H1 (cell line): ENCODE results near the gene DGKZ. TPM values are rescaled to one million over a fixed set of nuclear protein-coding genes. Genes with fewer than 3 reads are reported as not detected.

Experiments
- CTCF ChIA-PET: fragments of 300-600 bp; sonication (Branson Sonifier 250); formaldehyde crosslinking; loops from one replicate; lab custom pipeline; 2021; ENCODE audit not compliant: partially characterized antibody; lab: Charles Lee
- POLR2A ChIA-PET: fragments of 300-600 bp; sonication (Branson Sonifier 250); formaldehyde crosslinking; loops from one replicate; lab custom pipeline; 2021; ENCODE audit warnings: inconsistent platforms; ENCODE audit not compliant: partially characterized antibody; lab: Charles Lee
- DNase-seq, 2 experiments: peaks; one replicate each; pipeline versions ENCODE4 v3.0.0 to v3.0.0-alpha.2; 2010 to 2022; ENCODE audit warnings: low spot score in 2 of 2, low read depth in 1 of 2, mixed read lengths in 1 of 2
- FAIRE-seq: peaks from 2 replicates; lab custom pipeline; 2011; peaks lifted over from hg19 to GRCh38; lab: Jason Lieb, UNC
- H2AFZ ChIP-seq: 2 replicates; pipeline ENCODE4 v1.8.1; 2012; ENCODE audit warnings: low read length, inconsistent platforms
- H2AK5ac ChIP-seq: 2 replicates; pipeline ENCODE4 v1.6.1; 2013; ENCODE audit warnings: low read depth, low read length
- H2BK120ac ChIP-seq: replicated peaks from 2 replicates; pipeline ENCODE3; 2013; ENCODE audit warnings: low read depth, low read length, inconsistent platforms
- H2BK12ac ChIP-seq: 2 replicates; pipeline ENCODE4 v1.6.1; 2013; ENCODE audit warnings: low read depth, low read length
- H2BK15ac ChIP-seq: 2 replicates; pipeline ENCODE4 v1.6.1; 2013; ENCODE audit warnings: low read length
- H2BK20ac ChIP-seq: 2 replicates; pipeline ENCODE4 v1.6.1; 2013; ENCODE audit warnings: low read length
- H2BK5ac ChIP-seq: 2 replicates; pipeline ENCODE4 v1.6.1; 2013; ENCODE audit warnings: low read depth, low read length
- H3K14ac ChIP-seq: 2 replicates; pipeline ENCODE4 v1.6.1; 2013; ENCODE audit warnings: inconsistent platforms; ENCODE audit not compliant: insufficient read length
- H3K18ac ChIP-seq: 2 replicates; pipeline ENCODE4 v1.6.1; 2013; ENCODE audit warnings: low read length; ENCODE audit errors: extremely low read depth
- H3K23ac ChIP-seq: 2 replicates; pipeline ENCODE4 v1.6.1; 2013; ENCODE audit warnings: inconsistent platforms; ENCODE audit not compliant: insufficient read length
- H3K23me2 ChIP-seq: 2 replicates; pipeline ENCODE4 v1.6.1; 2013; ENCODE audit warnings: low read depth, low read length
- H3K27ac ChIP-seq: 2 replicates; pipeline ENCODE4 v1.6.1; 2011; ENCODE audit warnings: low read depth, low read length, inconsistent platforms
- H3K27me3 ChIP-seq, 4 experiments: replicated peaks in 1 of 4; 1 replicate in 1 of 4; 2 replicates in 3 of 4; pipeline versions ENCODE4 v1.6.1 to v1.8.1; 2011 to 2013; ENCODE audit warnings: low read length in 3 of 4, mild to moderate bottlenecking in 3 of 4, inconsistent platforms in 2 of 4, mixed read lengths in 2 of 4, moderate library complexity in 1 of 4; ENCODE audit not compliant: control insufficient read depth in 3 of 4, insufficient read depth in 3 of 4; ENCODE audit errors: extremely low read depth in 1 of 4
- H3K36me3 ChIP-seq, 4 experiments: 2 replicates each; pipeline versions ENCODE4 v1.6.1 to v1.8.1; 2011 to 2013; ENCODE audit warnings: mild to moderate bottlenecking in 4 of 4, low read length in 3 of 4, moderate library complexity in 2 of 4, control low read depth in 1 of 4, inconsistent platforms in 1 of 4; ENCODE audit not compliant: insufficient read depth in 4 of 4, control insufficient read depth in 2 of 4
- H3K4ac ChIP-seq: replicated peaks from 2 replicates; pipeline ENCODE3; 2013; ENCODE audit warnings: low read length, low read depth, mixed read lengths, inconsistent platforms; ENCODE audit not compliant: insufficient read length
- H3K4me1 ChIP-seq, 4 experiments: replicated peaks in 1 of 4; 1 replicate in 1 of 4; 2 replicates in 3 of 4; pipeline versions ENCODE4 v1.6.1 to v1.8.1; 2011 to 2013; ENCODE audit warnings: low read length in 3 of 4, inconsistent platforms in 2 of 4, mixed read lengths in 1 of 4; ENCODE audit not compliant: insufficient read depth in 4 of 4, control insufficient read depth in 3 of 4
- H3K4me2 ChIP-seq, 2 experiments: 2 replicates each; pipeline versions ENCODE4 v1.6.1 to v1.8.1; 2011 to 2013; ENCODE audit warnings: low read depth in 2 of 2, low read length in 2 of 2, control low read depth in 1 of 2, inconsistent platforms in 1 of 2, mild to moderate bottlenecking in 1 of 2; ENCODE audit not compliant: insufficient read depth in 1 of 2
- H3K4me3 ChIP-seq, 4 experiments: fragments of 200-600, 300-600 bp in 1 of 4; sonication (generic), shearing (Covaris generic), sonication (Bioruptor Twin) in 1 of 4; 2 replicates each; pipeline versions ENCODE4 v1.5.1 to v1.8.1; 2011 to 2016; ENCODE audit warnings: low read length in 4 of 4, low read depth in 3 of 4, control low read depth in 2 of 4, inconsistent platforms in 2 of 4, mild to moderate bottlenecking in 2 of 4, mixed read lengths in 1 of 4, moderate library complexity in 1 of 4; ENCODE audit not compliant: insufficient read depth in 2 of 4; ENCODE audit errors: extremely low read depth in 1 of 4
- H3K56ac ChIP-seq: replicated peaks from 2 replicates; pipeline ENCODE3; 2013; ENCODE audit warnings: low read depth, mild to moderate bottlenecking, mixed read lengths, low read length, inconsistent platforms; ENCODE audit not compliant: insufficient read length
- H3K79me1 ChIP-seq: 2 replicates; pipeline ENCODE4 v1.6.1; 2013; ENCODE audit warnings: low read depth, low read length, control low read depth
- H3K79me2 ChIP-seq, 2 experiments: 2 replicates each; pipeline versions ENCODE4 v1.6.1 to v1.8.1; 2012 to 2013; ENCODE audit warnings: low read length in 2 of 2, mild to moderate bottlenecking in 2 of 2, inconsistent platforms in 1 of 2; ENCODE audit not compliant: insufficient read depth in 2 of 2, control insufficient read depth in 1 of 2
- H3K9ac ChIP-seq, 4 experiments: replicated peaks in 1 of 4; 1 replicate in 1 of 4; 2 replicates in 3 of 4; pipeline versions ENCODE4 v1.6.1 to v1.8.1; 2011 to 2013; ENCODE audit warnings: low read depth in 3 of 4, low read length in 3 of 4, control low read depth in 2 of 4, mild to moderate bottlenecking in 2 of 4, moderate library complexity in 2 of 4, inconsistent platforms in 1 of 4; ENCODE audit errors: extremely low read depth in 1 of 4
- H3K9me3 ChIP-seq, 2 experiments: 2 replicates each; pipeline versions ENCODE4 v1.6.1 to v1.8.1; 2012 to 2013; ENCODE audit warnings: mild to moderate bottlenecking in 2 of 2, moderate library complexity in 2 of 2, control low read depth in 1 of 2, inconsistent platforms in 1 of 2, low read depth in 1 of 2, low read length in 1 of 2, mixed read lengths in 1 of 2; ENCODE audit not compliant: insufficient read depth in 2 of 2
- H4K20me1 ChIP-seq, 2 experiments: replicated peaks in 1 of 2; 2 replicates each; pipeline versions ENCODE3 to v1.8.1; 2011 to 2013; ENCODE audit warnings: inconsistent platforms in 2 of 2, low read length in 2 of 2, mild to moderate bottlenecking in 1 of 2; ENCODE audit not compliant: insufficient read depth in 2 of 2, control insufficient read depth in 1 of 2
- H4K5ac ChIP-seq: 2 replicates; pipeline ENCODE4 v1.6.1; 2013; ENCODE audit warnings: low read length, low read depth, mixed read lengths, inconsistent platforms; ENCODE audit not compliant: insufficient read length
- H4K8ac ChIP-seq: 2 replicates; pipeline ENCODE4 v1.8.0; 2013; ENCODE audit warnings: mild to moderate bottlenecking, moderate library complexity, low read length, inconsistent platforms; ENCODE audit not compliant: insufficient read depth; ENCODE audit errors: extremely low read depth
- H4K91ac ChIP-seq: replicated peaks from 2 replicates; pipeline ENCODE3; 2013; ENCODE audit warnings: low read length, mixed read lengths, inconsistent platforms; ENCODE audit not compliant: insufficient read length
- CBX5 ChIP-seq: fragments of 300-800, 300-1000 bp; sonication (generic); IDR thresholded peaks from 2 replicates; pipeline ENCODE4 v1.7.1; 2016; ENCODE audit warnings: antibody characterized with exemption, low read length, low read depth
- EP300 ChIP-seq, 2 experiments: IDR thresholded peaks; 1 replicate in 1 of 2; 2 replicates in 1 of 2; pipeline ENCODE4 v1.6.1; 2011 to 2012; ENCODE audit warnings: low read depth in 2 of 2, low read length in 2 of 2, mild to moderate bottlenecking in 2 of 2, borderline replicate concordance in 1 of 2, inconsistent platforms in 1 of 2, moderate library complexity in 1 of 2
- POLR2AphosphoS5 ChIP-seq: IDR thresholded peaks from 2 replicates; pipeline ENCODE4 v1.6.1; 2011; ENCODE audit warnings: low read depth, low read length
- POU5F1 ChIP-seq: IDR thresholded peaks from 2 replicates; pipeline ENCODE4 v1.6.1; 2011; ENCODE audit warnings: low read depth, mild to moderate bottlenecking, low read length, moderate library complexity
- SP2 ChIP-seq: IDR thresholded peaks from 2 replicates; pipeline ENCODE4 v1.6.1; 2012; ENCODE audit warnings: mild to moderate bottlenecking, low read length, inconsistent platforms
- SUZ12 ChIP-seq: fragments of 200-600 bp; sonication (generic); IDR thresholded peaks from 2 replicates; pipeline ENCODE4 v1.6.1; 2012; ENCODE audit warnings: mild to moderate bottlenecking, inconsistent platforms, low read length, moderate library complexity, mixed read lengths
- TAF7 ChIP-seq: optimal IDR thresholded peaks from 2 replicates; pipeline ENCODE3; 2011; ENCODE audit warnings: low read depth, mild to moderate bottlenecking, inconsistent platforms, low read length, moderate library complexity, borderline replicate concordance
- TCF12 ChIP-seq: IDR thresholded peaks from 2 replicates; pipeline ENCODE4 v1.6.1; 2011; ENCODE audit warnings: low read depth, mild to moderate bottlenecking, low read length
- YY1 ChIP-seq: IDR thresholded peaks from 2 replicates; pipeline ENCODE4 v1.6.1; 2011; ENCODE audit warnings: low read depth, mild to moderate bottlenecking, low read length
- WGBS, 2 experiments: shearing (Covaris generic) in 1 of 2; methylation state at CpG; one replicate each; pipeline versions ENCODE4 v1.1.6 to v1.1.7; 2013 to 2015; ENCODE audit warnings: low lambda C conversion rate in 2 of 2, mixed read lengths in 2 of 2, inconsistent platforms in 1 of 2, low coverage in 1 of 2, missing lambda C conversion rate in 1 of 2; ENCODE audit not compliant: insufficient replicate concordance in 2 of 2, insufficient coverage in 1 of 2, insufficient read length in 1 of 2; ENCODE audit errors: extremely low coverage in 1 of 2, missing lambda C conversion rate in 1 of 2; 5-methylcytosine and 5-hydroxymethylcytosine counted together
- polyA plus RNA-seq, 7 experiments: library from polyadenylated mRNA; depleted of rRNA in 3 of 7; stranded (reverse) in 5 of 7; unstranded in 2 of 7; fragments of >200 nt in 5 of 7; fragments of 200-250 nt in 2 of 7; gene quantifications; 1 replicate in 5 of 7; 2 replicates in 1 of 7; 4 replicates in 1 of 7; pipeline versions ENCODE4 v1.2.1 to v1.2.3, GENCODE V29; 2011 to 2013; ENCODE audit warnings: missing spikeins in 2 of 7, mixed read lengths in 2 of 7
- total RNA-seq: library from RNA; stranded (reverse); fragmentation: NEBNext Ultra II Directional; extraction: Animal tissue kit (Norgen Biotek cat#: 25700); gene quantifications from 2 replicates; pipeline ENCODE4 v1.2.1, GENCODE V29; 2021
- TF ChIP-seq, protein P1 (sequence below): IDR thresholded peaks from 2 replicates; pipeline ENCODE4 v1.6.1; 2012; ENCODE audit warnings: inconsistent platforms
- TF ChIP-seq, protein P2 (sequence below), 3 experiments: IDR thresholded peaks; 1 replicate in 2 of 3; 2 replicates in 1 of 3; pipeline versions ENCODE4 v1.5.1 to v1.6.1; 2011; ENCODE audit warnings: low read length in 3 of 3, mild to moderate bottlenecking in 3 of 3, inconsistent platforms in 2 of 3, low read depth in 1 of 3, moderate library complexity in 1 of 3; ENCODE audit not compliant: insufficient read depth in 1 of 3; ENCODE audit errors: control extremely low read depth in 1 of 3

DGKZ gene
- total and polyA plus RNA-seq, 2 of the 8 experiments (the other 6 are each of a cell fraction or from before 2014, with no cell fraction given): 84.4 to 184 TPM

GRCh38 chr11:46387456-46387855, 40.2 kb downstream of the DGKZ start:
- H3K27ac ChIP-seq: no peak overlapping the region
- no peaks in the 10 kb centered on the region; a peak in 1 of 4 replicates for H3K79me2 ChIP-seq
- H3K4me3 ChIP-seq: no peak overlapping the region
- H3K23me2 ChIP-seq: peaks cover 22% of the 10 kb centered on the region; the same call in 1 of the 2 replicates
- no peak overlapping the region for H2BK15ac ChIP-seq
- no peak overlapping the region for H3K9ac ChIP-seq
- H4K5ac ChIP-seq: no peak overlapping the region
- no peak overlapping the region for H3K14ac ChIP-seq
- H3K56ac ChIP-seq: no peak overlapping the region
- H3K4ac ChIP-seq: no peak overlapping the region
- no peak overlapping the region for H3K23ac ChIP-seq
- no peak overlapping the region for H3K4me2 ChIP-seq
- no peak overlapping the region for H2BK12ac ChIP-seq
- H2BK20ac ChIP-seq: no peak overlapping the region
- no peaks in the 10 kb centered on the region; a peak in 1 of 4 replicates for H3K9me3 ChIP-seq
- POLR2A ChIA-PET: interaction anchor here (0.7 kb wide), 2 partner anchors 32 to 34 kb away, joined by 3 read pairs; no protein-coding TSS in a partner anchor
- WGBS, 2 experiments: 96% methylated on average over 5 of the region's 5 CpGs; no CpG with 5 or more reads in 1 of the 2 experiments
- no peak overlapping the region for H4K91ac ChIP-seq
- CTCF ChIA-PET: interaction anchor here (0.6 to 7.7 kb wide), 21 partner anchors 8 to 308 kb away, joined by 3 to 124 read pairs (median 4); partner anchors contain the start of gene MDK
- no peaks in the 10 kb centered on the region for H3K79me1 ChIP-seq
- peaks cover 19 to 46% (median 38%) of the 10 kb centered on the region in 4 experiments for H3K27me3 ChIP-seq
- H3K36me3 ChIP-seq: peaks cover 0 to 4% (median 0%) of the 10 kb centered on the region in 4 experiments; a peak in 2 of 8 replicates
- H4K8ac ChIP-seq: no peak overlapping the region
- H2BK120ac ChIP-seq: no peak overlapping the region
- no peak for DNase-seq
- no peak overlapping the region for H2BK5ac ChIP-seq
- H4K20me1 ChIP-seq: peaks cover 5 to 24% of the 10 kb centered on the region in 2 experiments
- peaks cover 3 to 24% (median 21%) of the 10 kb centered on the region in 4 experiments for H3K4me1 ChIP-seq
- H3K18ac ChIP-seq: no peak overlapping the region
- no peak overlapping the region for H2AFZ ChIP-seq
- H2AK5ac ChIP-seq: no peak overlapping the region
- FAIRE-seq: no peak
- TF ChIP-seq EP300 (IDR thresholded peaks at IDR 0.05; ENCODE audit: borderline replicate concordance in 1 of 2, low read depth in 2 of 2, low read length in 2 of 2) (no peak), POLR2AphosphoS5 (no peak), YY1 (no peak), TAF7 (no peak), POU5F1 (no peak), SP2 (no peak), SUZ12 (no peak), CBX5 (no peak), TCF12 (no peak)
- TF ChIP-seq, protein P1, sequence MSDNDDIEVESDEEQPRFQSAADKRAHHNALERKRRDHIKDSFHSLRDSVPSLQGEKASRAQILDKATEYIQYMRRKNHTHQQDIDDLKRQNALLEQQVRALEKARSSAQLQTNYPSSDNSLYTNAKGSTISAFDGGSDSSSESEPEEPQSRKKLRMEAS: no peak
- TF ChIP-seq, protein P2, sequence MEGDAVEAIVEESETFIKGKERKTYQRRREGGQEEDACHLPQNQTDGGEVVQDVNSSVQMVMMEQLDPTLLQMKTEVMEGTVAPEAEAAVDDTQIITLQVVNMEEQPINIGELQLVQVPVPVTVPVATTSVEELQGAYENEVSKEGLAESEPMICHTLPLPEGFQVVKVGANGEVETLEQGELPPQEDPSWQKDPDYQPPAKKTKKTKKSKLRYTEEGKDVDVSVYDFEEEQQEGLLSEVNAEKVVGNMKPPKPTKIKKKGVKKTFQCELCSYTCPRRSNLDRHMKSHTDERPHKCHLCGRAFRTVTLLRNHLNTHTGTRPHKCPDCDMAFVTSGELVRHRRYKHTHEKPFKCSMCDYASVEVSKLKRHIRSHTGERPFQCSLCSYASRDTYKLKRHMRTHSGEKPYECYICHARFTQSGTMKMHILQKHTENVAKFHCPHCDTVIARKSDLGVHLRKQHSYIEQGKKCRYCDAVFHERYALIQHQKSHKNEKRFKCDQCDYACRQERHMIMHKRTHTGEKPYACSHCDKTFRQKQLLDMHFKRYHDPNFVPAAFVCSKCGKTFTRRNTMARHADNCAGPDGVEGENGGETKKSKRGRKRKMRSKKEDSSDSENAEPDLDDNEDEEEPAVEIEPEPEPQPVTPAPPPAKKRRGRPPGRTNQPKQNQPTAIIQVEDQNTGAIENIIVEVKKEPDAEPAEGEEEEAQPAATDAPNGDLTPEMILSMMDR (IDR thresholded peaks at IDR 0.05; ENCODE audit: control extremely low read depth in 1 of 3, insufficient read depth in 1 of 3, low read depth in 1 of 3, low read length in 3 of 3): no peak
